HL-60 (cell line): ENCODE measurements around the gene ARL8A.

Experiments
- DNase-seq, 2 experiments: peaks; one replicate each; pipeline ENCODE4 v3.0.0-alpha.2; 2010 to 2020; ENCODE audit warnings: low read depth in 1 of 2, low spot score in 1 of 2
- H3K27ac ChIP-seq: fragments of 250-450 bp; sonication (Bioruptor Pico); replicated peaks from 2 replicates; pipeline ENCODE4 v1.5.1; 2020; ENCODE audit warnings: mild to moderate bottlenecking, moderate library complexity
- H3K27me3 ChIP-seq: fragments of 250-450 bp; sonication (Bioruptor Pico); 2 replicates; pipeline ENCODE4 v1.5.1; 2021; ENCODE audit warnings: mild to moderate bottlenecking, moderate library complexity; ENCODE audit not compliant: insufficient read depth, poor library complexity, severe bottlenecking
- H3K4me3 ChIP-seq: replicated peaks from 2 replicates; pipeline ENCODE4 v1.5.1; 2011; ENCODE audit warnings: mild to moderate bottlenecking, control low read depth, low read length; ENCODE audit not compliant: insufficient read depth
- GABPA ChIP-seq: IDR thresholded peaks from 2 replicates; pipeline ENCODE4 v1.6.1; 2012; ENCODE audit warnings: low read depth
- POLR2AphosphoS5 ChIP-seq: IDR thresholded peaks from 2 replicates; pipeline ENCODE4 v1.6.1; 2012; ENCODE audit warnings: low read depth
- SPI1 ChIP-seq: IDR thresholded peaks from 2 replicates; pipeline ENCODE4 v1.6.1; 2012; ENCODE audit warnings: low read depth, mild to moderate bottlenecking, borderline replicate concordance
- TF ChIP-seq, protein P1 (sequence below): IDR thresholded peaks from one replicate; pipeline ENCODE4 v1.5.1; 2011; ENCODE audit warnings: low read length, control low read depth, inconsistent platforms; ENCODE audit not compliant: insufficient read depth
- TF ChIP-seq, protein P2 (sequence below): IDR thresholded peaks from 2 replicates; pipeline ENCODE4 v1.6.1; 2012; ENCODE audit warnings: low read depth; ENCODE audit not compliant: insufficient replicate concordance

Gene ARL8A

DNA sequence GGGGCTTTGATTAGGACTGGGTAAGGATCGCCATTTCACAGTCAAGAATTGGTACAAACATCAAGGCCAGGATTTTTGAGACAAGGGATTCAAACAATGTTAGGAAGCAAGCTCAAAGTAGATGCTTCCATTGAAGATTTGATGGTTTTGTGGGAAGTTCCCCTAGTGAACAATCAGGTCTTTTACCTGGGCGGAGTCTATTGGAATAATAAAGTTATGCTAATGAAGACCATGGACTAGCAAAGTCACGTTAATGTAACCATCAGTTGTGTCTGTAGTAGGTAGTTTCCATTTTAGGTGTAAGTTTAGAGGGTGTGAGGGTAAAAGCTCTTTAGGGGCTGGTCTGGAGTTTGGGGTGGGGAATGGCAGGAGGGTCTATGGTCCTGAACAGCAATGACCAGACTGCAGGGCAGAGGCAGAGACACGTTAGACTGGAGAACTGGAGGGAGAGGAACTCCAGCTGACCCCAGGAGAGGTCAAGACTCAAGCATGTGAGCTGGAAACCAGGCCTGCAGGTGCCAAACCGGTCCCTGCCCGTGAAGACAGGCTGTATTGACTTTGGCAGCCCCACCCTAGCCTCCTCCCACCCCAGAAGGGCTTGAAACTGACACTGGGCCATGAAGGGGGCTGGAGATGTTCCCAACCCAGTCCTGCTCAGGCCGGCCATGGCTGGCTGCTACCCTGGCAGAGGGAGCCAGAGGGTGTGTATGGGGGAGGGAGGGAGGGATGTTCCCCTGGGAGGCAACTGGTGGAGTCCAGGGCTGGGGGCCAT, 57.8 kb downstream of the ARL8A start:
- DNase-seq = no peak
- Histone ChIP-seq H3K27me3 (peaks cover 4% of the 10 kb centered on the region), H3K4me3 (no peak overlapping the region), H3K27ac (no peak overlapping the region)
- TF ChIP-seq, protein P1, sequence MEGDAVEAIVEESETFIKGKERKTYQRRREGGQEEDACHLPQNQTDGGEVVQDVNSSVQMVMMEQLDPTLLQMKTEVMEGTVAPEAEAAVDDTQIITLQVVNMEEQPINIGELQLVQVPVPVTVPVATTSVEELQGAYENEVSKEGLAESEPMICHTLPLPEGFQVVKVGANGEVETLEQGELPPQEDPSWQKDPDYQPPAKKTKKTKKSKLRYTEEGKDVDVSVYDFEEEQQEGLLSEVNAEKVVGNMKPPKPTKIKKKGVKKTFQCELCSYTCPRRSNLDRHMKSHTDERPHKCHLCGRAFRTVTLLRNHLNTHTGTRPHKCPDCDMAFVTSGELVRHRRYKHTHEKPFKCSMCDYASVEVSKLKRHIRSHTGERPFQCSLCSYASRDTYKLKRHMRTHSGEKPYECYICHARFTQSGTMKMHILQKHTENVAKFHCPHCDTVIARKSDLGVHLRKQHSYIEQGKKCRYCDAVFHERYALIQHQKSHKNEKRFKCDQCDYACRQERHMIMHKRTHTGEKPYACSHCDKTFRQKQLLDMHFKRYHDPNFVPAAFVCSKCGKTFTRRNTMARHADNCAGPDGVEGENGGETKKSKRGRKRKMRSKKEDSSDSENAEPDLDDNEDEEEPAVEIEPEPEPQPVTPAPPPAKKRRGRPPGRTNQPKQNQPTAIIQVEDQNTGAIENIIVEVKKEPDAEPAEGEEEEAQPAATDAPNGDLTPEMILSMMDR = no peak
- TF ChIP-seq POLR2AphosphoS5 = no peak
- TF ChIP-seq GABPA = no peak
- TF ChIP-seq, protein P2, sequence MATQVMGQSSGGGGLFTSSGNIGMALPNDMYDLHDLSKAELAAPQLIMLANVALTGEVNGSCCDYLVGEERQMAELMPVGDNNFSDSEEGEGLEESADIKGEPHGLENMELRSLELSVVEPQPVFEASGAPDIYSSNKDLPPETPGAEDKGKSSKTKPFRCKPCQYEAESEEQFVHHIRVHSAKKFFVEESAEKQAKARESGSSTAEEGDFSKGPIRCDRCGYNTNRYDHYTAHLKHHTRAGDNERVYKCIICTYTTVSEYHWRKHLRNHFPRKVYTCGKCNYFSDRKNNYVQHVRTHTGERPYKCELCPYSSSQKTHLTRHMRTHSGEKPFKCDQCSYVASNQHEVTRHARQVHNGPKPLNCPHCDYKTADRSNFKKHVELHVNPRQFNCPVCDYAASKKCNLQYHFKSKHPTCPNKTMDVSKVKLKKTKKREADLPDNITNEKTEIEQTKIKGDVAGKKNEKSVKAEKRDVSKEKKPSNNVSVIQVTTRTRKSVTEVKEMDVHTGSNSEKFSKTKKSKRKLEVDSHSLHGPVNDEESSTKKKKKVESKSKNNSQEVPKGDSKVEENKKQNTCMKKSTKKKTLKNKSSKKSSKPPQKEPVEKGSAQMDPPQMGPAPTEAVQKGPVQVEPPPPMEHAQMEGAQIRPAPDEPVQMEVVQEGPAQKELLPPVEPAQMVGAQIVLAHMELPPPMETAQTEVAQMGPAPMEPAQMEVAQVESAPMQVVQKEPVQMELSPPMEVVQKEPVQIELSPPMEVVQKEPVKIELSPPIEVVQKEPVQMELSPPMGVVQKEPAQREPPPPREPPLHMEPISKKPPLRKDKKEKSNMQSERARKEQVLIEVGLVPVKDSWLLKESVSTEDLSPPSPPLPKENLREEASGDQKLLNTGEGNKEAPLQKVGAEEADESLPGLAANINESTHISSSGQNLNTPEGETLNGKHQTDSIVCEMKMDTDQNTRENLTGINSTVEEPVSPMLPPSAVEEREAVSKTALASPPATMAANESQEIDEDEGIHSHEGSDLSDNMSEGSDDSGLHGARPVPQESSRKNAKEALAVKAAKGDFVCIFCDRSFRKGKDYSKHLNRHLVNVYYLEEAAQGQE = no peak

DNA sequence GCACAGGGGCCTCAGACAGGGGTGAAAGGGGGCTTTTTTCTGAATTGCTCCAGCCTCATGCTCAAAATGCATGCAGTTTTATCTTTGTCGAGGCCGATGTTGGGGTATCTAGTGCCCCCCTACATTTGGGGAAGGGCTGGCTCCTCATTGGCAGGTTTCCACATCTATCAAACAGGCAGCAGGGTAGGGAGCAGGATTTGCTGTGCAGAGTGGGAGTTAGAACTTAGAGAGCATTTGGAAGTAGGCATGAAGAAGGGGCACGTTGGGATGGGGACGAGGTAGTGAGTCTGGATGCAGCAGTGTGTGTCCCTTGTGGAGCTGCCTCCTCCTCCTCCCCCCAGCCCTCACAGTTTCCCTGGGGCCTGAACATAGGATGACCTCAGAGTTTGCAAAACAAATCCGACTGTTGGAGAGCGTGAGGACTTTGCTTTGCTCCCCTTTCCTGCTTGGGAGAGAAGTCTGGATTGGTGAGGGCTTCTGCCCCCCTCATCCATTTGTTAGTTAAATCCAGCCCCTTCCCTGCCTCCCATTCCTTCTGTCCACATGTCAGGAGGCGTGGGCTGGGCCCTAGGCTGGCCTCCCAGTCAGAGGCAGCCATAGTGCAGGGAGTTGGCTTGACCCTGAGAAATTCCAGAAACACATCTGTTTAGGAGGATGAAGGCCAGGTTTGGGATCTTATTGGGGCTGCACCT, 58.7 kb downstream of the ARL8A start:
- H3K27ac ChIP-seq = no peak overlapping the region
- TF ChIP-seq POLR2AphosphoS5 (no peak), SPI1 (no peak), GABPA (no peak)
- TF ChIP-seq, protein P2 = no peak
- TF ChIP-seq, protein P1 = no peak
- no peak for DNase-seq
- H3K27me3 ChIP-seq = peaks cover 4% of the 10 kb centered on the region
- H3K4me3 ChIP-seq = no peak overlapping the region

DNA sequence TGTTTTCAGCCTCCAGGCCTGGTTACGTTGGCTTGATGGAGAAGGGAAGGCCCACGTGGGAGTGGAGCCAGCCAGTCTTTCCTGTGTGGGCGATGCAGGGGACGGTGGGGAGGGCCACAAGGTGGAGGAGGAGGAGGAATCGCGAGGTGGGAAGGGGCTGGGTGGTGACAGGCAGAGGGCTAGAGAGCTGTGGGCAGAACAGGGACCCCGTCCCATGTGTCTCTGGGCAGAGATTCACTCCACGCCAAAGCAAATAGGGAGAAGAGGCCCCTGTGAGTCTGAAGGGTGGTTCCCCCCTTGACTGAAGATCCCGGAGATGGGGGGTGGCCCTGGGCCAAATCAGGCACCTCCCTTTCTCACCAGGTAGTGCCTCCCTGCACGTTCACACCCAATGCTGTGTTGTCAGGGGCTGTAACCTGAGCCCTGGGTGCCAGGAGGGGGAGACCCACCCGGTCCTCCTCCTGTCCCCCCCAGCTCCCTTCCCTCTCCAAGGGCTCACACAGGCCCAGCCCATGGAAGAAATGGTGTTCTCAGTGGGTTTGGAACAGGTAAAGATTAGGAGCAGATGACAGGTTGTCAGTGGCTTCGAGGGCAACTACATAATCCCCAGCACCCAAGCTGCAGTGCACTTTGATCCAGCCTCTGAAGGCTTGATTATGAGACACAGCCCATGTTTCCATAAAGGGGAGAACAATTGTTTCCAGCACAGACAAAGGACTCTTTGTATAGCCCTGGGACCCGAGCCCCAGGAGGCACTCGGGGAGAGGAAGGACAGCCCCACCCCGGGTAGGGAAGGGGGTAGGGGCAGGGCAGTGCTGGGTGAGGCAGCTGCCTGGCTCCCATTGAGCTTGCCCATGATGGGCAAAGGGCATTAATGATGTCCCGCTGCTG, 59.5 kb downstream of the ARL8A start:
- Histone ChIP-seq H3K27ac (no peak overlapping the region), H3K27me3 (peaks cover 4% of the 10 kb centered on the region), H3K4me3 (no peak overlapping the region)
- TF ChIP-seq, protein P1 = no peak
- TF ChIP-seq POLR2AphosphoS5 = no peak
- no peak for TF ChIP-seq SPI1
- no peak for TF ChIP-seq GABPA
- TF ChIP-seq, protein P2 = no peak
- no peak for DNase-seq
